HTERT RPE-1 (cell line): ENCODE data around the gene FLG2.

Source experiments
- in situ Hi-C: fragments of 300-500 bp; cut with MboI; formaldehyde crosslinking; loops from 4 replicates; pipeline ENCODE4 v1.14.3; 2020; ENCODE audit warnings: low sequenced_read_pairs

FLG2 gene

GRCh38 chr1:152359906-152360305 lies at the start of gene FLG2:
Gene FLG2 (minus strand): TSS chr1:152360006. CDS start chr1:152358884, 1,122 bp downstream.
- in situ Hi-C loops, result no loop called here

GRCh38 chr1:152408664-152409063 lies 48.9 kb upstream of the FLG2 start:
- in situ Hi-C loops, result no loop called here

GRCh38 chr1:152398812-152399698 lies 39.2 kb upstream of the FLG2 start:
- in situ Hi-C loops, result no loop called here

- in situ Hi-C loops, result no loop called here
Observed at GRCh38 chr1:152397474-152397873, 37.7 kb upstream of the FLG2 start.

- in situ Hi-C loops, result no loop called here
Observed at GRCh38 chr1:152394151-152394550, 34.3 kb upstream of the FLG2 start.

- in situ Hi-C loops, result no loop called here
Observed at GRCh38 chr1:152392909-152393308, 33.1 kb upstream of the FLG2 start.

- in situ Hi-C loops, result no loop called here
Observed at GRCh38 chr1:152388889-152389288, 29.1 kb upstream of the FLG2 start.

GRCh38 chr1:152386940-152387339 lies 27.1 kb upstream of the FLG2 start:
- in situ Hi-C loops, result no loop called here

GRCh38 chr1:152380932-152381331 lies 21.1 kb upstream of the FLG2 start:
- in situ Hi-C loops, result no loop called here

GRCh38 chr1:152374451-152374850 lies 14.6 kb upstream of the FLG2 start:
- in situ Hi-C loops, result no loop called here

GRCh38 chr1:152372672-152373071 lies 12.9 kb upstream of the FLG2 start:
- in situ Hi-C loops, result no loop called here

GRCh38 chr1:152367436-152367835 lies 7.6 kb upstream of the FLG2 start:
- in situ Hi-C loops, result no loop called here

GRCh38 chr1:152356736-152357135 lies 3.1 kb downstream of the FLG2 start:
- in situ Hi-C loops, result no loop called here

- in situ Hi-C loops, result no loop called here
Observed at GRCh38 chr1:152349611-152350010, 10.2 kb downstream of the FLG2 start.

GRCh38 chr1:152348447-152348846 lies 11.4 kb downstream of the FLG2 start:
- in situ Hi-C loops, result no loop called here

- in situ Hi-C loops, result no loop called here
Observed at GRCh38 chr1:152347116-152347728, 12.6 kb downstream of the FLG2 start.

GRCh38 chr1:152344438-152344837 lies 15.4 kb downstream of the FLG2 start:
- in situ Hi-C loops, result no loop called here

GRCh38 chr1:152343006-152343405 lies 16.8 kb downstream of the FLG2 start:
- in situ Hi-C loops, result no loop called here

GRCh38 chr1:152335399-152335798 lies 24.4 kb downstream of the FLG2 start:
- in situ Hi-C loops, result no loop called here

- in situ Hi-C loops, result no loop called here
Observed at GRCh38 chr1:152328801-152329391, 30.9 kb downstream of the FLG2 start.

GRCh38 chr1:152325111-152325510 lies 34.7 kb downstream of the FLG2 start, which contains the start of gene FLG:
Gene FLG (minus strand): TSS chr1:152325239. CDS start chr1:152315456, 9,783 bp downstream.
- in situ Hi-C loops, result no loop called here

- in situ Hi-C loops, result no loop called here
Observed at GRCh38 chr1:152313970-152314369, 45.8 kb downstream of the FLG2 start.
